HG03342 (cell line): ENCODE measurements around the gene ZSWIM6.

Source experiments
- ATAC-seq: cut with Tn5 transposase; IDR thresholded peaks from one replicate; pipeline ENCODE4 v1.9.1; 2021; ENCODE audit warnings: mild to moderate bottlenecking, moderate library complexity; ENCODE audit not compliant: unreplicated experiment

Gene ZSWIM6

DNA sequence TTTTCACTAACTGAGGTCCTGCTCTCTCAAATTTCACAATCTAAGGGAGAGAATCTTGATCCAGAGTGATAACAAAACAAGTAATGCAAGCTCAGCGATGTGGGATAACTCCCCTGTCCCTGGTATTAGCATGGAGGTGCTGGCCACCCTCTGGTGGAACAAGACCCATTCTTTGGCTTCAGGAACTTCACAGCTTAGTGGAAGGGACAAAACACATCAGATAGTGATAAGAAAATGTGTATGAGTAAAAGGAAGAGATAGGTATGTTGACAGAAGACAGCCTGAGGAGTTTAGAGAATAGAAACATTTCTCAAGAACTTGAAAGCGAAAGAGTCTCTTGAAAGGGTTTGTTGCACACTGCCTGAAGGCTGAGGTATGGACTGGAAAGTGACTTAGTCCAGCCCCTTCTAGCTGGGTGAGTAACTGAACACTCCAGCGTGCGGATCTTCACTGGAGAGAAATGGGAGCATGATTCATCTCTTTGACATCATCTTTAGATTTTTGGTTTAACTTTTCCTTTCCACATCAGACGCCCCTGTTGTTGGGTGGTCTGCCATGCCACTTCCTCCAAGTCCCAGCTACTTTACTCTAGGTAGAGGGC lies 25.4 kb upstream of the ZSWIM6 start:
- ATAC-seq = peak; percentile 91

DNA sequence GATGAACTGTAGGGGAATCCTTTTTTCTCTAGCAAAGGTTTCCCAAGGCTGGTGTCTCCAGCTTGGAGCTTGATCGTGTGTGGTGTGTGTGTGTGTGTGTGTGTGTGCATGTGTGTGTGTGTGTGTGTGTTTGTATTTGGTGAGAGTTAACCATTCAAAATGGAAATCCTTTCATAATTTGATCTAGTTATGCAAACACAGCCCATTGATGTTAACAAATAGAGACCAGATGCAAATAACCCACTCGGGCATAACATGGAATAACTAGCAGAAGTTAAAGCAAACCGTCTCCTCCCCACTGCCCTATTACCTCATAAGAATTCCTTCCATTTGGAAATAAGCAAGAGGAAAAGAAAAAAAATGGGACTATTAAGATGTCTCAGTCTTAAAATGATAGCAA lies 24.9 kb upstream of the ZSWIM6 start:
- no peak for ATAC-seq

DNA sequence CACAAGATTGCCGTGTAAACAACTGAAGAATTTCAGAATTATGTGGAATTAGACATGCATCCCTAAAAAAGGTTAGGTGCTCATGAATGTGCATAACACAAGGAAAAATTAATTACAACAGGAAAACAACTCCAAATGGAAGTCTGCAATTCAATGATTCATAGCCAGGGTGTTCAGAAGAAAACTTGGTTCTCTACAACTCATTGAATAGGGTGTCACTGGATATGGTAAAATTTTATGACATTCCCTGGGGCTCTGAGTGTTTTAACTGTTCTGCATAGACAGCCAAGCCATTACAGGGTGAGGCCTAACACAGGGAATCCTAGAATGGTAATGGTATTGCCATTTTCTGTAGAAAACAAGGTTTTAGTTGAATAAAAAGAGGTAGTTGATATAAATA lies 24.4 kb upstream of the ZSWIM6 start:
- ATAC-seq = no peak

DNA sequence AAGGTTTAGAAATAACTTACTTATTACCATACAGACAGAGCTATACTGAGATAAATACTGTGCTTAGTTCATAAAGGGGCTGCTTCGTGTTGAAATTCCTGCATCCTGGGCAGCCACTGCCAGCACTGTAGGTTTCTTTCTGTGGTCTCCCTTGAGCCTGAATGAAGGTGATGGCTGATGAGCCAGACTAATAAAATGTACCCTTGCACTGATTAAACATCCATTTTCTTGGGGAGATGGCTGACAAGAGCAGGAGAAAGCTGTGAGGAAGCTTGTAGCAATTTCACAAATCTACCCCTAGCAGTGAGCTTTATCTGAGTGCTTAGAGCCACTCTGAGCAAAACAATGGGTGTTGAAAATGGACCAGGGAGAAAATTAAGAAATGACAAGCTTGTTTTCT lies 23.3 kb upstream of the ZSWIM6 start:
- ATAC-seq = no peak

DNA sequence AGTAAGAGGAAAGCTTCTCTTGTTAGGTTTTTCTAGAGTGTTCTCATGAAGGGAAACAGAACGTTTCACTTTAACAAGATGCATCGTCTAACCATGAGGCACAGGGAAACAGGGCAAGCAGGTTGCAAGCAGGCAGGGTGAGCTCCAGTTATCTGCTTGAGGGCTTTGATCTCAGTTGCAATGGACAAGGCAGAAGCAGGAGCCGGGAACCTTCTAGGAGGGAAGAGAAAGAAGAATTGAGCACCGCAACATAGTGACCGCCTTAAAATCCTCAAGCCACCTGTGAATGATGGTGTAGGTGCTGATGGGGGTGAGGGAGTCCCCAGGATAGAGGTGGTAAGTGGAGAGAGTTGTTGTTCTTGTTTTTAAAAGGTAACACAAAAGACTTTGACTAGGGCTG lies 22.9 kb upstream of the ZSWIM6 start:
- ATAC-seq = no peak

DNA sequence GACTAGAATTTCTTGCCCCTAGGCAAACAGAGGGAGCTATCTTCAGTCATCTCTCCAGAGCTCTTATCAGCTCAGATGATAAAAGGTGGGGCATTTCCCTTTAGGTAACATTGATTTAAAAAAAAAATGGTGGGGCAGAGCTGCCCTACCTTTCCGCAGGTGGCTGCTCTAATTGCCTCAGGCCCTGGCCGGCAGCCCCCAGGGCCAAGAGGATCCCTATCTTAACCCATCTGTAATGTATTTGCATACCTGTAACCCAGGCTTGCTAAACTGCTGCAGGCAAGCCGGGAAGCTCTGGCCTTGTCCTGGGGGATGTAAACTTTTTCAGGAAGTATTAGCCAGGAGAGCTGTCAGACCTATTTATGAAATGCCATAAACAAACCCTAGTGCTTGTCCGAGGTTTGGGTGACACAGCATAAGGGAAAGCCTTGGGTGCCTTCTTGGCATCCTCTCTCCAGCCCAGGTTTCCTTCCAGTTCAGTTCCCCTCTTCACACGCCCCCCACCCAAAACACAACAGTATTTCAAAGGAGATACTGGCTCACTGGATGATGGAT lies 20.9 kb upstream of the ZSWIM6 start:
- ATAC-seq = no peak

DNA sequence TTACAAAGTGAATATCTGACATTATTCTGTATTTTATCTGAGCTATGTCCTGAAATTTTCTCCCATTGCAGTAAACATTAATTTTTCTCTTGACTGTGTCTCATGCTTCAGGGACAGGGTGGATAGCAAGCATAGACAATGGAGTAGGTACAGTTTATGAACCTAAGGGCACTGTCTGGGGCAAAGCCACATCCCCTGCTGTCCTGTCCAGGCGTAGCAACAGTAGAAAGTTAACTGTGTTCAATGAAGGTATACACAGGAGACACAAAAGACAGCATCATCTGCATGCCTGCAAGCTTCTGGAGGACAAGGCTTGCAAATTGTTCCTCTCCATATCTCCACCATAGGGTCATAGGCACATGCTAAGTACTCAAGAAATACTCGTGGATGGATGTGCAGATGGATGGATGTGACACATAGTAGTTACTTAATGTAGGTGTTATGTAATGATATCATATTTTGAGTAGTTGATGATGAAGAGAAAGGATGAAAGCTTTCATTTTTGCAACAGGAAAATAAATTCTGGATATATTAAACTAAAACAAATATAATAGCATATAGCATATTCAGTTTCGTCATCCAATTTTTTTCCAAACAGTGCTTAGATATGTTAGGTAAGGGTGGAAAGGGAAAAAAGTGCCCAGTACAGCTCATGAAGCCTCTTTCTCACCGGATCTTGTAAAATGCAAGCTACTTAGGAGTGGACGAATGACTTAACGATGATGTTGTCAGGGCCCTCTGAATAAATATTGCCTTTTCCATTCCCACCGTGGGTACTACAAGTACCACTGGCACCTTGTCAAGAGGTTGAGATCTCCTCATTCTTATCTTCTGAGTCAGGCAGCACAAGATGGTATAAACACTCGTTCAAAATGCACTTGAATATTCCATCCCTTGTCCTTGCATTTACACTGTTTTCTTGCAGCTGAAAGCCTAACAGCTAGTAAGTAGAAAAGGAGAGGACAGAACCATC lies 19.9 kb upstream of the ZSWIM6 start:
- ATAC-seq = no peak

DNA sequence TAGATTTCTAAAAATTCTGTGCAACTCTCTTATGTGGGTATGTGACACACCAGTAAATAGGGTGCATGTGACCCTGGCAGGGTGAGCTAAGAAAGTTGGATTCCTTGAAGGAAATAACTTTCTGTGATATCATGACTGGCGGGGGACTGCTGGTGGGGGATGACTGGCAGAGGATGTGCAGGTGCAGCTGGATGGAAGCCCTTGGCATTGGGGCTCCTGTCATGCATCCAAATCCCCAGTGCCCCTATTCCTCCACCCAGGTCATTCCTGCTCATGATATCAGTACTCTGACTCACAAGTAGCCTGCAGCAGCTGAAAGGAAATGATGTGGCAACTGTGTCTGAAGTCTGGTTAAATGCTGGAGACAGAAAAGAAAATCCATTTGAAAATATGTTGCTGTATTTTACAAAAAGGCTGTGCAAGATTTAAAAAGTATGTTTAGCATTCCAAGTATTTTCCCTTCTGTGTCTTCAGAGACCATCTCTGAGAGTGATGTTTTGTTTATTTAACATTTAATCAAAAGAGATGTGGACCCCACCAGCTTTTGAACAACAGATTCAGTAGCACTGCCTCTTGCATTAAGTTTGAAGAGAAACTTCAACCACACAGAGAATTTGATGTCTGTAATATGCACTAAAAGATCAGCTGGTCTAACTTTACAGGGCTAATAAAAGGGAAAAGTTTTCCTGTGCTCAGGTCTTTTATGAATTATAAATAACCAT lies 17.9 kb upstream of the ZSWIM6 start:
- no peak for ATAC-seq

DNA sequence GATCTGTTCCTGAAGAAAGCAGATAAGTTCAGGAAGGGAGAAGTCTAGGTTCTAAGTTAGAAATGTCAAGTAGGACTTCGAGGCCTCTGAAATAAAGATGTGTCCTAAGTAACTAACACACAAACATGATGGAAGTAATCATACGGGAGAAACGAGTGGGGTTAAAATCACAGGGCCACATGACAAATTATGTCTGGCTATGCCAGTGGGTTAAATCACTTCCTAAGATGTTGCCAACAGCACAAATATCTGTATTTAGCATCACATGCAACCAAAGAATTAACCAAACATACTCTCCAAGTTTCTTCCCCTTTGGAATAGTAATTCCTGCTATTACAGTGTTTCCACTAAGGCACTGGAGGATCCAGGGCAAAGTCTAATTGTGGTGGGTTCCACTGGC lies 13.7 kb upstream of the ZSWIM6 start:
- no peak for ATAC-seq

DNA sequence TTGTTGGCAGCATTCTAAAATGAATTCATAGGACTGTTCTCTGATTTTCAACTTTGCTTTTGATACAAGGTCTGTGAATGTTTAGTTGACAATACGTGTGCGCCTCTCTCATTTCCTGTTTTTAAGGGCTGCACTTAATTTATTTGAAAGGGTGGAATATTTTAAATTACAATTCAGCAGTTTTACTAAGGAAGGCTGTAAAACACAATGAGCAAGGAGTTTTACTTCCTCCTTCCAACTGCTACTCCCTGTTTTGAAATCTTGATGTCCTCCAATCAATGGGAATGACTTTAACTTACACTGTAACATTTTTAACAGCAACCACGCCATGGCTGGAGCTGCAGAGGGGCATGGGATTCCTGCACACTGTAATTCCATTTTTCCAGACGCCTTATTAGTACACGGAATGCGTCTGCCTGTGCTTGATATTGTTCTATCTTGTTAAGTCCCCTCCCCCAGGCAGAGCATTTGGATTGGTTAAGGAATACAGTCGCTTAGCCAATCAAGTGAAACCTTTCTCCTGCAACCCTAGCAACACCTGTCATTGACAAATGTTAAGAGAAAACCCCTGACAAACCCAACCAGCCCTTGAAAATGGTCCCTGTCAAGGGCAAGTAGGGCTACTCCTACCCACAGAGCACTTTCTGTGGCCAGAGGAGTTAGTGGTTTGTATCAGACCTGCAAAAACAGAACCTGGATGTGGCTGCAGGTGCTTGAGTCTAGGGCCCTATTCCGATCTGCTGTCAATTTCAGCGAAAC lies 12.5 kb upstream of the ZSWIM6 start:
- peak; percentile 99 for ATAC-seq

DNA sequence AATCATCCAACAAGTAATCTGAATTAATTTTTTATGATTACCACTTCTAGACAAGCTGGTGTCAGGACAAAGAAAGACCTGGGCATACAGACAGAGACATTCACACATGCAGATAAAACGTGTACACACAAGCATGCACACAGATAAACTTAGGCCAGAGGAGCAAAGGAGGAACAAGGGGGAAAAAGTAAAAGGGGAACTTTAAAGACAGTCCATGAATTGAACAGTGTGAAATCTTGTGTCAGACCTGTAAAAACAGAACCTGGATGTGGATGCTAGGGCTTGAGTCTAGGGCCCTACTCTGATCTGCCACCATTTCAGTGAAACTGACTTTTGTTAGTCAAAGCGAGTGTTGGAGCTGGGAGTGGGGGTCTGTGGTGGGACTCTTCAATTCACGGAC lies 11.2 kb upstream of the ZSWIM6 start:
- ATAC-seq = no peak

DNA sequence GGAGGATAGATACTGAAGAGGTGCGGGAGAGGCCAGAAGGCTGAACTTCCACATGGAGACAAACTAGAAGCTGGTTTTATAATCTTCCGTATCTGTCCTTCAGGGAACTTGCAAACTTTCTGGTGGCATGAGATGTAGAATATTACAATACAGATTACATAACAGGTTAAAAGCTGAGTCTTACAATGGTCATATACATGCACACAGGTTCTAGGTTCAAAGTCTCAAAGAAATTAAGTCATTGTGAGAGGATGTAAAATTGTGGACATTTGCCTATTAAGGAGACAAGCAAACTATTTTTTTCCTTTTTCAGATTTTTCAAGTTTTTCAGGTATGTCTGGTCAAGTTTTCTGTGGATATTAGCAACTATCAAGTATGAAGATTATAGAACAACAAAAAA lies 10.4 kb upstream of the ZSWIM6 start:
- no peak for ATAC-seq

DNA sequence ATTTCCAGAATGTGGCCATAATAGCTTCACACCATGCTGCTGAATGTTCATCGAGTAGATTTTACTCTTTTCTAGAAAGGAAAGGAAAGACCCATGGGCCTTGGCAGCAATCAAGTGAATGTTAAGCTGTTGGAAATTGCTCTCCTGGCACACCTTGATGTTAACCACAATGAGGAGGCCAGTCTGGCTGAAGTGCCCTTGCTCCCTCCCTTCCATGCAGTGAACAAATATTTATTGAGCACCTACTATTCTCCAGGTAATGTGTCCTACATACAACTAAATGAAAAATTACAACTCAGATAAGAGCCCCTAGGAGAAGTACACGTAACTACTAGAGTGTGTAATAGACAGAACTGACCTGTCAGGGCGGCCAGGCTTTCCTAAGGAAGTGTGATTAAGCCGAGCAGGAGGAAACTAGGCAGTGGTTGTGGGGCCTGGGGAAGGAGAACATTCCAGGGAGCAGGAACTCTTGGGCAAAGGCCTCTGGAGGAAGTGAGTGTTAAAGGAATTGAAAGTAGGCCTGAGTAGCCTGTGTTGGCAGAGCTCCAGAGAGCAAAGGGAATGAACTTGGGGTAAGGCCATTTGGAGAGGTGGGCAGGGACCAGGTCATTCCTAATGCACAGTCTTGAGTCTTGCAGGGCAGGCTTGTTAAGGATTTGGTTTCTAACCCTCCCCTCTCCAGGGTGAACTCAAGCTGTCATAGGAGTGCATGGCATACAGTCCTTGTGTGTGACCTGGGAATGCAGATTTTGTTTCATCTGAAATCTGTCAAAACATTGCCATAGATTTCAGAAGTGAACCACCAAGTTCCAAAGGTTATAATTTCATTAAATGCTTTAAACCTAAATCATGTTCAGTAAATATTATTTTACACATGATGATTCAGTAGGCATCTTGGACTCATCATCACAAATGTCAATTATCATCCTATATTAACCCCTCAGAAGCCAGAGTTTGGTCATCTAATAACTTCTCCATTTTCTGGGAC lies 9.0 kb upstream of the ZSWIM6 start:
- ATAC-seq = no peak

DNA sequence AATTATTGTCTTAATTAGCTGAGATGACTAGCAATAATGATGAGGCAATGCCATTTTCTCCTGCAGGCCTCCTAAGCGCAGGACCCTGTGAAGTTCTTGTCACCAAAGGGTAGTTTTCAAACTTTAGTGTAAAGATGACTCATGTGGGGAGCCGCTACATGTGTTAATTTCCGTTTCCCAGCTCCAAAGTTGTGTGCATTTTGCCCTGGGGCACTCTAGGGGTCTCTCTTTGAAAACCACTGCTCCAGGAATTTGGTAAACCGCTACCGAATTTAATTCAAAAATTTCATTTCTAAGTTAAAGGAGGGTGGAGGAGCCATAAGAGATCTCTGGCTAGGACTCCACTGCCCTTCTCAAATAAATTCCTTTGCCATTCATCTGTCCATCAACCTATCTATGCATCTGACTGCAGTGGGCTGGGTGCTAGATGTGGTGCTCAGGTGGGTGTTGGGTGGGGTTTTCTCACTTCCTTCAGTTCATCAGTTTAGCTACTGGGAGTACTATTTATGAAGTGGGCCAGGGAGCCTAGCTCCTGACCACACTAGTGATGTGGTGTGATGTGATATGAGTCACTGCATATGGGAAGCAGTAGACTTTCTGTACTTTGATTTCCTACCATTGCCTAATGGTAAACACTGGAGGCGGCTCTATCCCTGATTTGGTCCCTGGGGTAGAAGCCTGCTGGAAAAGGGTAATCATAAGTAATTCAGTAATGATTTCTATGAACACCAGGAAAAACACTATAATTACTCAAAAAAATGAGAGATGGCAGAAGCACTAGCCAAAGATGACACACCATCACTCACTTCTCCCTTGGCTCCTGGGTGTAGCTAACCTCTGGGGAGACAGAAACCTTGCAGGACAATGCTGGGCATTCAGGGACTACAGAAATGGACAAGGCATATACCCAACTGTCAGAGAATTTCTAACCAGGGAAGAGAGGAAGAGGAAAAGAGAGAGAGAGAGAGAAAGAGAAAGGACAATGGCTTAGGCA lies 4.0 kb upstream of the ZSWIM6 start:
- peak; percentile 36 for ATAC-seq

DNA sequence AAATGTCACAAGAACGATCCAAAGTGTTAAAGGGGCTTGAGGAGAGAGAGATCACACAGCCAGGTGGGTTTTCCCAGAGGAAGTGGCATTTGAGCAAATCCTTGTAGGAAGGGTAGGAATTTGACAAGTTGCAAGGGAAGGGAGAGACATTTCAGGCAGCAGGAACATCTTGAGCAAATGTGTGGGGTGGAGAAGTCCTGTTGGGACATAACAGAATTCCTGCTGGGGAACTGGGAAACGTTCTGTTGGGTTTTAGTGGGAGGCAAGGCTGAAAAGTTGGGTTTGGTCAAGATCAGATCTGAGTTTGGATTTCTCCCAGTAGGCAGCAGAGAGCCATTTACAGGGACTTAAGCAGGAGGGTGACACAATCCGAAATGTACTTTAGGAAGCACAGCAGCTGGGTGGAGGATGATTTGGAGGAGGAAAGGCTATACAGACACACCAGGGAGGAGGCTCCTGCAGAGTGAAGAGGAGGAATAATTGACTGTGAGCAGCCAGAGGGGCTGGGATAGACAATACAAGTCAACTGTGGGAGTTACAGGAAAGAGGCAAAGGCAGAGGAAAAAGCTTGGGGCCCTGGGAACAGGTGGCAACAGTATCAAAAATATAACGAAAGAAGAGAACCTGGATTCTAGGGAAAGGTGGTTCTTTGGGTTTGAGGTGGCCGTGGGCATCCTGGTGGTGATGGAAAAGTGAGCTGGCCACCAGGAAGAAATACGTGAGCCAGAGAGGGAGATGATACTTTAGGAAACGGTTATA lies 3.1 kb upstream of the ZSWIM6 start:
- no peak for ATAC-seq

DNA sequence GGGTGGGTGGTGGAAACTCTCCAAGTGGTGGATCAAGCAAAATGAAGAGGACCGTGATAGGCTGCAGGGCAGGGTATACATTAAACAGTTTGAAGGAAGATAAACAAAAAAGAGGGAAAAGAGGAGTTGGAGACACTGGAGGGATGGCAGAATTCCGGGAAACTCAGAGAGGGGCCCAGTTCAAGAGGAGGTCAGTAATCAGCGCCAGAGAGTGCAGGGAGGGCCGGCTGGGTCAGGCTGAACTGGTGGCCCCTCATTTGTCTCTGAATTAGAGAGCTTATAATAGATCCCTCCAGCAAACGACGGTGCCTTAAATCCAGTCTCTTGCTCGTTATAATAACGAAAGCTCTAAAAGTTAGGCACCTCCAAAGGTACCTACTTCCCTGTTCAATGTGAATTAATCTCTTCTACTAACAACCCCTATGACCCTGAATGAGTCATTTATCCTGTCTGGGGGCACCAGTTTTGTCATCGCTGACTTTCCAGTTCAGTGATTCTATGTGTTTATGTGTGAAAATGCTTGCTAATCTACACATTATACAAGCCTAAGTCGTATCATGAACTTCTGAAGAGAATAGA lies 2.4 kb upstream of the ZSWIM6 start:
- ATAC-seq = no peak

DNA sequence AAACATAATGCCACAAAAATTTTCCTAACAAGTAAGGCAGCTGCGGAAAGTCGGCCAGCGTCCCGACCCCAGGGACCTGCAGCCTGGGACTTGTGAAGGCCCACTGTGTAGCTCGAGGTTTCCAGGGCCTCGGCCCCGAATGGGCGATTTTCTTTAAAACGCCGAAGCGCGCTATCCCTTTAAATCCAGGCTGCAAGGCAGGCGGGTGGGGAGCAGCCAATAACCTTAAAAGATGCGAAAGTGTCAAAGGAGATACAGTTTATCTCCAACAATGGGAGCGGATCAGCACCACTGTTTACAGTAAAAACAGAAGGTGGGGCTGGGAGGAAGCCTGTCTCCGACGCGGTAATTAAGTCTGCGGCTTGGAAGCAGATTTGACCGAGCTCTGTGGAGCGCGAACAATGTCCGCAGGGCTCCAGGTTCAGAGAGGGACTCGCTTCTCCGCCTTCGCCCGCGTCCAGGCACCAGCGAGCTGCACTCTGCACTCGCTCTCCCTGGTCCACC lies 1.7 kb upstream of the ZSWIM6 start:
- ATAC-seq = no peak
